Right forelimb (tissue), 1 donor: ENCODE data around the gene HDAC2.
"Not testable (repeated sequence)": the region's sequence is repeated elsewhere in the genome, so short reads cannot be mapped to it uniquely, and the experiment has no call there.

Experiments used
- DNase-seq: peaks from one replicate; pipeline ENCODE4 v3.0.0-alpha.2; 2018

HDAC2 gene

GRCh38 chr6:113969888-113970804, 802 bp downstream of the HDAC2 start:
- peak; percentile 83 for DNase-seq

- no peak for DNase-seq
These were observed 2.5 kb downstream of the HDAC2 start for GRCh38 chr6:113968472-113968871.

GRCh38 chr6:113967777-113968176, 3.2 kb downstream of the HDAC2 start:
- no peak for DNase-seq

GRCh38 chr6:113960795-113961194, 10.2 kb downstream of the HDAC2 start:
- no peak for DNase-seq

GRCh38 chr6:113959235-113959634, 11.7 kb downstream of the HDAC2 start:
- DNase-seq, result no peak

- no peak for DNase-seq
These were observed 16.3 kb downstream of the HDAC2 start for GRCh38 chr6:113954653-113955052.

GRCh38 chr6:113953346-113953745, 17.6 kb downstream of the HDAC2 start:
- no peak for DNase-seq

- no peak for DNase-seq
These were observed 21.4 kb downstream of the HDAC2 start for GRCh38 chr6:113949499-113949898.

- DNase-seq, result no peak
These were observed 26.2 kb downstream of the HDAC2 start for GRCh38 chr6:113944701-113945100.

- no peak for DNase-seq
These were observed 31.1 kb downstream of the HDAC2 start for GRCh38 chr6:113939825-113940224.

GRCh38 chr6:113936093-113936934, 34.6 kb downstream of the HDAC2 start:
- no peak for DNase-seq

- DNase-seq, result no peak
These were observed 36.8 kb downstream of the HDAC2 start for GRCh38 chr6:113934101-113934500.

- DNase-seq, result not testable (repeated sequence)
These were observed 39.0 kb downstream of the HDAC2 start for GRCh38 chr6:113931907-113932306.

GRCh38 chr6:113930183-113930582, 40.8 kb downstream of the HDAC2 start:
- DNase-seq, result no peak

GRCh38 chr6:113927001-113927400, 43.9 kb downstream of the HDAC2 start:
- no peak for DNase-seq

GRCh38 chr6:113925378-113925777, 45.6 kb downstream of the HDAC2 start:
- no peak for DNase-seq

- no peak for DNase-seq
These were observed 46.6 kb downstream of the HDAC2 start for GRCh38 chr6:113924312-113924723.

GRCh38 chr6:113923526-113923925, 47.4 kb downstream of the HDAC2 start:
- DNase-seq, result no peak

- no peak for DNase-seq
These were observed 49.5 kb downstream of the HDAC2 start for GRCh38 chr6:113921299-113921904.

- DNase-seq, result no peak
These were observed 50.2 kb downstream of the HDAC2 start for GRCh38 chr6:113920663-113921267.

- not testable (repeated sequence) for DNase-seq
These were observed 60.7 kb downstream of the HDAC2 start for GRCh38 chr6:113910285-113910684.

- DNase-seq, result no peak
These were observed 61.6 kb downstream of the HDAC2 start for GRCh38 chr6:113909224-113909856.
